HG03521 (cell line): ENCODE measurements around the gene TBC1D8.
"Not testable (repeated sequence)": the region's sequence is repeated elsewhere in the genome, so short reads cannot be mapped to it uniquely, and the experiment has no call there.

Experiments
- ATAC-seq: cut with Tn5 transposase; IDR thresholded peaks from one replicate; pipeline ENCODE4 v1.9.1; 2021; ENCODE audit warnings: mild to moderate bottlenecking, moderate library complexity; ENCODE audit not compliant: unreplicated experiment

The TBC1D8 gene

DNA sequence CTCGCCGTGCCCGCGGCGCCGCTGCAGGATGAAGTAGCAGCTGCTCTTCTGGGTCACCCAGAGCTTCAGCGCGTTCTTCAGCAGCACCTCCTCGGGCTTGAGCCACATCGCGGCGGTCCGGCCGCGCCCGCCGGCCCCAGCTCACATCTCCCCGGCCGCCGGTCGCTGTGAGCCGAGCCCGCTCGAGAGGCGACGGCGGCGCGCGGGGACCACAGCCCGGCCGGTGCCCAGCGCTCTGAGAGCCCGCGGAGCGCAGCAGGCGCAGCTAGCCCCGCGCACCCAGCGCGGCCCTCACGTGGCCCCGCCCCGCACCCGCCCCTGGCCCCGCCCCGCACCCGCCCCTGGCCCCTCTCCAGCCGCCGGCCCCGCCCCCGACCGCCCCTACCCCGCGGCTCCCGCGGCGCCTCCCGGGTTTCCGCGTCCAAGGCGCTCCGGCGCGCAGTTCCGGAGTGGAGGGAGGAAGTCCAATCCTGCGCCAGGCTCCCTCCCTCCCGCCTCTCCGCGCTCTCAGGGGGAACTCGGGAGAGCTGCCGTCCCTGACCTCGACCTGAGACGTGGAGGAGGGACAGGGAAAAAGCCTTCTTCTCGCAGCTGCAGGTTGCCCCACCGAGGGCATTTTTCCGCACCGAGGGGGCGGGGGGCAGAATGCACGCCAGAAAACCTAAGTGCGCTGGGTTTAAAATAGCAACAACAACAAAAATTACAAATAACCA lies at the start of gene TBC1D8:
TSS of gene TBC1D8 (minus strand) at position 237 of the 713 bp plus-strand sequence. CDS start at position 108, 129 bp downstream.
- peak; percentile 61 for ATAC-seq

DNA sequence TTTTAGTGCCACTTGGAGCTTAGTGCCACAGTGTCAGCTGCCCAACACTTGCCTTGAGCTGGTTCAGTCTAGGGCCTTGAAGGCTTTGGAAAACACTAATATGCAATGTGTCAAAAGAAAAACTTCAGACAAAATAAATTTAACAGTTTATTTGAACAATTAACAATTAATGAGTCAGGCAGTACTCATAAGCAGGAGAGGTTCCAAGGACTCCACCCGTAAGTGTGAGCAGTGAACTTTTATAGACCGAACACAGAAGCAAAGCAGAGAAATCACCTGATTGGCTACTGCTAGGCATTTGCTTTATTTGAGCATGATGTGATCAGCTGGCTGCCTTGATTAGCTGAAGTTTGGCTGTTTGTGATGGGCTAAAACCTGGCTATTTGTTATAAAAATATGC lies 49.5 kb upstream of the TBC1D8 start:
- ATAC-seq = no peak

DNA sequence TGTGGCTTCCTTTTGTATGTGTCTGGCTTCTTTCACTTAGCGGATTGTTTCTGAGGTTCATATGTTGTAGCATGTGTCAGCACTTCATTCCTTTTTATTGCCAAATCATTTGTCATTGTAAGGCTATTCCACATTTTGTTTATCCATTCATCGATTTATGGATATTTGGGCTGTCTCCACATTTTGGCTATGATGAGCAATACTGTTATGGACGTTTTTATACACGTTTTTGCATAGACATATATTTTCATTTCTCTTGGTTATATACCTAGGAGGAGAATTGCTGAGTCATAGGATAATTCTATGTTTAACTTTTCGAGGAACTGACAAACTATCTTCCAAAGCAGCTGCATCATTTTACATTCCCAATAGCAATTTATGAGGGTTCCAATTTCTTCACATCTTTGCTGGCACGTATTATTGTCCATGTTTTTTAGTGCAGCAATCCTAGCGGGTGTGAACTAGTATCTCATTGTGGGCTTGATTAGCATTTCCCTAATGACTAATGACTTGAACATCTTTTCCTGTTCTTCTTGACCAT lies 48.1 kb upstream of the TBC1D8 start:
- no peak for ATAC-seq

DNA sequence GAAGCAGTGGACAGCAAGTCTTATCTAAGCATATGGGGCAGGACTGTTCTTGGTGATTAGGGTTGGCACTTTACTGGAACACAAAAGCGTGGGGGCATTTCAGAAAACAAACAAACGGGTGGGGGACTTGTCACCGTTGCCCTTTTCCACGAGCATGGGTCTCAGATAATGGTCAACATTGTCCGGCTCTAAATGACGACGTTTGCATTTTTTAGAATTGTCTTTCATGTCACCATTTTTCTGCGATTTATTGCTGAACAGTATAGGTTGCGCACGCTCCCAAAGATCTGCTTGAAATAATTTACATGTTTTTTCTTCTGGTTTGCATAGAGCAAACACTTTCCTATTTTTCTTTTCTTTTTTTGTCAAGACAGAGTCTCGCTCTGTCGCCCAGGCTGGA lies 46.6 kb upstream of the TBC1D8 start:
- no peak for ATAC-seq

DNA sequence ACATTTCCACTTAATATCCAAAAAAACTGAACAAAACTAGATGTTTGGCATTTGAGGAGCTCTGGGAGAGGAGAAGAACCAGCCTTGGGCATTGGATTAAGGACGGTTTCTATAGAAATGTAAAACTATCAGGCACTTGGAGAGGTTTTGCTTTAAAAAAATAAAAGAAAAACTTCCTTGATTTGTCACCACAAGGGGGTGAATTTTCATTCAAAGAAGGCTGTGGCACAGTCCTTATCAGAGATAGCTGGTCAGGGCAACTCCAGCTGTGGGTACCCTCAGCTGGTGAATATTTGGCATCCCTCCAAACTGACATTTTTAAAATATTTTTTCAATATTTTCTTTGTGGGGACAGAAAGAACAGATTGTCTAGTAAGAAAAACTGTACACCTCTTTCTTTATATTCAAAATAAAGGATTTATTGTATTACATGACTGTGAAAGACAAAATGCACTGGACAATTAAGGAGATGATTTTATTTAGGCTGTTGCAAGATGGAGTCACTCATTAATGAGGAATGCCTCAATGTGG lies 46.1 kb upstream of the TBC1D8 start:
- ATAC-seq = no peak

DNA sequence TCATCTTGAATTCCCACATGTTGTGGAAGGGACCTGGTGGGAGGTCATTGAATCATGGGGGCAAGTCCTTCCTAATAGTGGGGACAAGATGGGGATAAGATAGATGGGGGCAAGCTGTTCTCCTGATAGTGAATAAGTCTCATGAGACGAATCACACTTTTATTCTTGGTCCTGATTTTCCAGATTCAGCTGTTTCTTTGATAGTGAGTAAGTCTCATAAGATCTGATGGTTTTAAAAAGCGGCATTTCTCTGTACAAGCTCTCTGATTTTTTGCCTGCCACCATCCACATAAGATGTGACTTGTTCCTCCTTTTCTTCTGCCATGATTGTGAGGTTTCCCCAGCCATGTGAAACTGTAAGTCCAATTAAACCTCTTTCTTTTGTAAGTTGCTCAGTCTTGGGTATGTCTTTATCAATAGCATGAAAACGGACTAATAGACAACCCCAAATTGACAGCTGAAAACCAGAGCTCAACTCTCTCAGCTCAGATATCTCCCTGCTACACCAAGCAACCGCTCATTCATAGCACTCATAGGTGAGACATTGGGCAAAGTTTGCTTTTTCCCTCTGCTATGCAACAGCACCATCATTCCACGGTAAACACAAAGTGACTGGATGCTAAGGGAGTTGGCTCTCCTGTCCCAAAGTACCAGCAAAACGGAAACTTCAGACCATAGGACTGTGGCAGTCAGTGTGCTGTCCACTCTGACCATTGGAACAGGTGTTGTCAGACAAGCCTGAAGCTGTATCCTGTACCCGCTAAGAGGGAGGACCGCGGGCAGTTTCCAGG lies 44.9 kb upstream of the TBC1D8 start:
- no peak for ATAC-seq

DNA sequence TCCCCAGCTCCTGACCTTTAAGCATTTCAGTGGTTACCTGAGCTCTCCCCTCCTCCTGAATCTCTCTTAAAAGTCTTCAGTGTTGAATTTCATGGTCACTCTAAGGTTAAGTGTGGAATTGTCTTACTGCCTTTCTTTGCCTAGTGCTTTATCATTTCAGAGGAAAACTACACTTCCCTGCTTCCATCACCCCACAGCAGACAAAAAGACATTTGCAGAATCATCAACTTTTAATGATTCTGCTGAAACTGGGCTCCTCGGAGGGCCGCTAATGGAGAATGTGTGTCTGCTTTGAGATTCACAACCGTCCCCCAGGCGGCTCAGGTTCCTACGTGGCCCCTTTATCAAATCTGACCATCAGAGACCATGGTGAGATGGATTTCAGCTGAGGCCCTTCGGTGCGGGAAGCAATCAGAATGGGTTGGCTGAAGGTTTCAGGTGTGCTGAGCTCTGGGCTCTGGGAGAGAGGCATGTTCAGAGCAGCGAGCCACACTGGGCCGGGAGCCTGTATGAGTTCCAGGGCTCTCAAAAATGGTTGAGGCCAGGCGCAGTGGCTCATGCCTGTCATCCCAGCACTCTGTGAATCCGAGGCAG lies 41.9 kb upstream of the TBC1D8 start:
- no peak for ATAC-seq

DNA sequence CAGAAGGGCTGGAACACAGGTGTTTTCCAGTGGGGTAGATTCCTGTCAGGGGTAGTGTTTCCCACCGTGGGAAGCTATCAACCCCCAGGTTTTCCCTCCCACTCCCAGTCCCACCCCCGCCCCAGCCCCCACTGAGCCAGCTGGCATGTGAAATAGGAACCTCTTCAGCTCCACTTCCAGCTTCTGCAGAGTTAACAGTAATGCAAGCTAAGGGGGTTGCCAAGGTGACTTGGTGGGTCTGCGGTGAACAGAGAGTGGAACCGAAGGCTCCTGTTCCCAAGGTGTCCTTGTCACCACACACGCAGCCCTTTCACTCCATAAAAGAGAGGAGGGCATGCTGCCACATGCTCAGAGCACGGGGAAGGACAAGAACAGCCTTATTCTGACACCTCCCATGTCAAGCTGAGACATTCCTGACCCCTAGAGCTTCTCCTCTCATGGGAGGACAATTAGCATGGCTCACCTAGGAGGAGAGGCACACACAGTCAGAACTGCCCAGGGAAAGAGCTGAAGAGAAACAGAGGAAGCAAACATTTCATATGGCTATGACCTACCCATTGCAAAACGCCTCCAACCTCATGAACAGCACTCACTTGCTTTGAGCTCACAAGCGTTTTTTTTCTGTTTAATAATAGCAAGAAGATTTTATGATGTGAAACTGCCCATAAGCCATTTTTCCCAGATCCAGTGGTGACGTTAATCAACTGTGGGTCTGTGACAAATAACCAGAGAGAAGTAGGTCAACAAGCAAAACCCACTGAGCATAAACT lies 39.8 kb upstream of the TBC1D8 start:
- ATAC-seq = no peak

DNA sequence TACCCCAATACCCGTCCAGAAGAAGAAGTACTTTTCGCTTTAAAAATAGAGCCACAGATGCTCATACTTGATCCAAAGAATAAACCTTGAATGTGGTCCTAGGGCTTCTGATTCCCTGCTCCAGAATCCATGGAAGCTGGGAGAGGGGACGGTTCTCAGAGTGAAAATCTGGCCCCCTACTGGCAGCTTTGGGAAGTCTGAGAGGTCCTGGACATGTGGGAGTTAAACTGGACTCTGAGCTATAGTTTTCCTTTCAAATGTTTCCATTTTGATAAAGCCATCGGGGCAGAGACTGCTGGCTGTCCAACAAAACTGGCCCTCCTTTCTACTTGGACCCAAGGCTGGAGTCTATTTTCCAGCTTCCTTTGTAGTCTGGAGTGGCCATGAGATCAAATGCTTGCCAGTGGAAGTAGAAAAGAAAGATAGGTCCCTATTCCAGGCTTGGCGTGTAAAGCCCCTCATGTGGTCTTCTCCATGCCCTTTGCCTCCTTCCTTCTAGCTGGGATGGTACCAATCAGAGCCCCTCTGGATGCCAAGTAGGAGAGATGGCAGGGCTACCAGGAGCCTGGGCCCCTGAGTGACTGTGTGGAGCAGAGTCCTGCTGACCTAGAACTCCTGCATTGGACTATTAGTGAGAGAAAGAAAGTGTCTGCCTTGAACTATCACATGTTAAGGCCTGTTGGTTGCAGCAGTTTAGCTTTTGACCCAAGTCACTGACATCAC lies 37.7 kb upstream of the TBC1D8 start:
- no peak for ATAC-seq

DNA sequence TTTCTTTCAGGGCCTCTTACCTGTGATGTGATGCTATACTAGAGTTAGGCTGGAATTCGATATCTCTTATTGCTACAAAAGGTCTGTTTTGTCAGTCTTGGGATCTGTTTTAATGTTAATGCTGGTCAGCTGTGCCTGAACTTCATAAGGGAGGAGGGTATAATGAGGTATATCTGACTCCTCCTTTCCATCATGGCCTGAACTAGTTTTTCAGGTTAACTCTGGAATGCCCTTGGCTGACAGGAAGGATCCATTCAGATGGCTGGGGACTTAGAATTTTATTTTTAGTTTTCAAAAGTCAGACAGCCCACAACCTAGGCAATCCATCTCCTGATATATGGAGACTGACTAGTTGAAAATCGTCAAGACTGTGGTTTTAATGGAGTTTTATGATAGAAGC lies 35.9 kb upstream of the TBC1D8 start:
- ATAC-seq = no peak

DNA sequence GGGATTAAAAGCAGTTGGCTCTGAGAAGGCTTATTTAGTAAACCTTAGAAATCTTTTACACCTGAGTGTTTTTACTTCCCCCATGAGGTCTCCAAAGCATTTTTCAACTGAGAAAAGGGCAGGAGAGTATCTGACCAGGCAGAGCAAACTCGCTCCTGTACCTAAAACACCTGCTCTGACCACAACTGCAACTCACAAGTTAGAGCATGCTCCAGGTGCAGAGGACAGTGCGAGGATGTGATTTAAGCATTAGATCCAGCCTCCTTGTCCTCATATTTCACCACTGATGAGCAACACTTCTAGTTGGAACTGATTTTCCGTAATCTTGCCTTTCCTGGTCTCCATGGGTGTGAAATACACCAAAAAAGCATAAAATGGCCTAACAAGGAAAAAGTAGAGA lies 34.5 kb upstream of the TBC1D8 start:
- ATAC-seq = no peak

DNA sequence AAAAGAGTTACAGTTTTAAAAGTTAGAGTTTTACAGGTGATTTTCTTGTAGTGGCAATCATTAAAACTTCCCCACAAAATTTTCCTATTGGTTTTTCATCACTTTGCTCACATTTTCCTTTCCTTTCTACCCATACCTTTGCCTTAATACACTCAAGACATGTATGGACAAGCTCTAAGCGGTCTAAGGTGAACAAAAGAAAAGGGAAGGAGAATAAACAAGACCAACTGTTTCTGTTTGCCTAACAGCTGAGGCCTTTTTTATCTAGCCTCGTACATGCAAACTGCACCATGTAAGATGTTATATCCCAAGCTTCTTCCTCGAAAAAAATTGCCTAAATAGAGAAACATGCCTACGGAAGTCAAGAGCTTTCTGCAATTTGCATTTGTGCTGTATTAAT lies 33.9 kb upstream of the TBC1D8 start:
- no peak for ATAC-seq

DNA sequence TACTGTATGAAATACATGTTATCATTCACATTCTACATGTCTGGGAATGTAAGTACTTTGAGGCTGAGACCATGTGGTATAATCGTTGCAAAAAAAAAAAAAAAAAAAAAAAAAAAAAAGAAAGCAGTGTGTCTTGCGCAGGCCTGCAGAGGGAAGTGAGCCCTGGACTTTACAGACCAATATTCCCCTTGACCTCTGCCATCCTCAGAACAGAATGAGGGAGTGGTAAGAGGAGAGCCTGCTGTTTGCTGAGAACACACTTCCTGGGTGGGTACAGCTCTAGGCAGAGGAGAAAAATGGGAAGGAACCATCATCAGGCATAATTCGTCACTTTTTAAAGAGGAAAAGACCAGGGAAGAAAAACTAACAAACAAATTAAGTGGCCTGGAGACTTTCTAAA lies 28.8 kb upstream of the TBC1D8 start:
- no peak for ATAC-seq

DNA sequence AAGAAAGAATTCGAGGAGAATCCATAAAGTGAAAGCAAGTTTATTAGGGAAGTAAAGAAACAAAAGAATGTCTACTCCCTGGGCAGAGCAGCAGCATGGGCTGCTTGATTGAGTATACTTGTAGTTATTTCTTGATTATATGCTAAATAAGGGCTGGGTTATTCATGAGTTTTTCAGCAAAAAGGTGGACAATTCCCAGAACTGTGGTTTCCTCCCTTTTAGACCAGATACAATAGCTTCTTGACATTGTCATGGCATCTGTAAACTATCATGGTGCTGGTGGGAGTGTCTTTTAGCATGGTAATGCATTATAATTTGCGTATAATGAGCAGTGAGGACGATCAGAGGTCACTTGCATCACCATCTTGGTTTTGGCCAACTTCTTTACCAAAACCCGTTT lies 25.6 kb upstream of the TBC1D8 start:
- no peak for ATAC-seq

DNA sequence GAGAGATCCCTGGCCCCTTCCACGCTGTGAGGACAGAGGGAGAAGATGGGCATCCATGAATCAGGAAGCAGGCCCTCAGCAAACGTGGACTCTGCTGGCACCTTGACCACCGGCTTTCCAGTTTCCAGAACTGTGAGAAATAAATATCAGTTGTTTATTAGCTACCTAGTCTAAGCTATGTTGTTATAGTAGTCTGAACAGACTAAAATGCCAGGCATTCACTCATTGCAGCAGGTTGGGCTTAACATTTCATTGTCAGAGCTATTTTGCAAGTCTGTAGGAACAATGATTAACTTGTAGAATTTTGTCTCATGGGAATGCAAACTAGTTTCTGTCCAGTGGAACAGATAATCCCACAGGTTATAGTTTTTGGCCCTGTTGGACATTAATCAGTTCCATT lies 24.8 kb upstream of the TBC1D8 start:
- ATAC-seq = no peak

DNA sequence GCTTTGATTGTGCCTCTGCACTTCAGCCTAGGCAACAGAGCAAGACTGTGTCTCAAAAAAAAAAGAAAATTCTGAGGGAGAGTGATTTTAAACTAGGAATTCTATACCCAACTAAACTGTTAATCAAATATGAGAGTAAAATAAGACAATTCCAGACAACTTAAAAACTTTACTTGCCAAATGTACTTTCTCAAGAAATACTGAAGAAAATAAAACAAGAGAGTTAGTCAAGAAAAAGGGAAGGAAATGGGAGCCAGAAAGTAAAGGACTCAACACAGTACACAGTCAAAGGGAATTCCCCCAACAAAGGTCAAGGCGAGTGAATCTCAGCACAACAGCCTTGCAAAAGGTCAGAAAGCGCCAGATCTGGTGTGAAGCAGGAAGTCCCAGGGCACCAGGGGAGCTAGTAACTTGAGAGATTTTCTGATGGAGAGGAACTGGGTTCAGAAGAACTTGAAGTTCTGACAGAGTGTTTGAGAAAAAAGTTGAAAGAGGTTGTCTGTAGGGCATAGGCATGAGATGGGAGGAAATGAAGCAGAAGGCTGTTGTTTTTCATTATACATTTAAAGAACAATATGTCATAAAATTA lies 22.6 kb upstream of the TBC1D8 start:
- no peak for ATAC-seq

DNA sequence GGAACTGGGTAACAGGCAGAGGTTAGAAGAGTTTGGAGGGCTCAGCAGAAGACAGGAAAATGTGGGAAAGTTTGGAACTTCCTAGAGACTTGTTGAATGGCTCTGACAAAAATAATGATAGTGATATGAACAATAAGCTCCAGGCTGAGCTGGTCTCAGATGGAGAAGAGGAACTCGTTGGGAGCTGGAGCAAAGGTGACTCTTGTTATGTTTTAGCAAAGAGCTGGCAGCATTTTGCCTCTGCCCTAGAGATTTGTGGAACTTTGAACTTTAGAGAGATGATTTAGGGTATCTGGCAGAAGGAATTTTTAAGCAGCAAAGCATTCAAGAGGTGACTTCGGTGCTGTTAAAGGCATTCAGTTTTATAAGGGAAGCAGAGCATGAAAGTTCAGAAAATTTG lies 18.6 kb upstream of the TBC1D8 start:
- ATAC-seq = not testable (repeated sequence)

DNA sequence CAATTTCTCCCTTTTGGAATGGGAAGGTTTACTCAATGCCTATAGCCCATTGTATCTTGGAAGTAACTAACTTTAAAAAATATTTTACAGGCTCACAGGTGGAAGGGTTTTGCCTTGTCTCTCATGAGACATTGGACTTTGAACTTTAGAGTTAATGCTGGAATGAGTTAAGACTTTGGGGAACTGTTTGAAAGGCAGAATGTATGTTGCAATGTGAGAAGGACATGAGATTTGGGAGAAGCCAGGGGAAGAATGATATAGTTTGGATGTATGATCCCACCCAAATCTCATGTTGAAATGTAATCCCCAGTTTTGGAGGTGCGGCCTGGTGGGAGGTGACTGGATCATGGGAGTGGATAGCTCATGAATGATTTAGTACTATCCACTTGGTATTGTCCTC lies 17.5 kb upstream of the TBC1D8 start:
- ATAC-seq = no peak

DNA sequence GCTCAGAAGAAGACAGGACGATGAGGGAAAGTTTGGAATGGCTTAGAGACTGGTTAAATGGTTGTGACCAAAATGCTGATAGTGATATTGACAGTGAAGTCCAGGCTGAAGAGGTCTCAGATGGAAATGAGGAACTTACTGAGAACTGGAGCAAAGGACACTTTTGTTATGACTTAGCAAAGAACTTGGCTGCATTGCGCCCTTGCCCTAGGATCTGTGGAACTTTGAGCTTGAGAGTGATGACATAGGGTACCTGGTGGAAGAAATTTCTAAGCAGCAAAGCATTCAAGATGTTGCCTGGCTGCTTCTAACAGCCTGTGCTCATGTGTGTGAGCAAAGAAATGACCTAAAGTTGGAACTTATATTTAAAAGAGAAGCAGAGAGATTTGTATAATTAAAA lies 16.4 kb upstream of the TBC1D8 start:
- ATAC-seq = not testable (repeated sequence)

DNA sequence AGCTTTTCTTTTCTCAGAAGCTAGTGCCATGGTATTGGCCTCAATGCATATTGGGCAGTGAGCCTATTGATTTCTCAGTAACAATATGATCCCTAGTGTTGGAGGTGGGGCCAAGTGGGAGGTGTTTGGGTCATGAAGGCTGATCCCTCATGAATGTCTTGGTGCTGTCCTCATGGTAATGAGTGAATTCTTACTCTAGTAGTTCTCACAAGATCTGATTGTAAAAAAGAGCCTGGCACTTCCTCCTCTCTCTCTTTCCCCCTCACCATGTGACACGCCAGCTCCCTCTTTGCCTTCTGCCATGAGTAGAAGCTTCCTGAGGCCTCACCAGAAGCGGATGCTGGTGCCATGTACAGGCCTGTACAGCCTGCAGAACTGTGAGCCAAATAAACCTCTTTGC lies 12.8 kb upstream of the TBC1D8 start:
- ATAC-seq = no peak
